Measurements from ENCODE around the gene SDF4.

SDF4 gene

GRCh38 chr1:1170215-1171091 lies 61.3 kb downstream of the SDF4 start:
- peaks cover 3% of the 10 kb centered on the region for H3K36me3 ChIP-seq (ENCODE audit: control insufficient read depth, insufficient read depth, low read length)
- H3K9me3 ChIP-seq (ENCODE audit: control insufficient read depth, low read length): no peaks in the 10 kb centered on the region
- no peaks in the 10 kb centered on the region for H3K27me3 ChIP-seq (ENCODE audit: control insufficient read depth, insufficient read depth, low read length)
- H3K9ac ChIP-seq (ENCODE audit: low read length): no peak overlapping the region
- H3K4me3 ChIP-seq (ENCODE audit: low read length): no peak overlapping the region
- peaks cover 50% of the 10 kb centered on the region for H3K4me1 ChIP-seq (ENCODE audit: control insufficient read depth, insufficient read depth, low read length)

GRCh38 chr1:1169429-1170214 lies 62.2 kb downstream of the SDF4 start:
- Histone ChIP-seq H3K4me3 (ENCODE audit: low read length) (no peak overlapping the region), H3K9ac (ENCODE audit: low read length) (no peak overlapping the region), H3K27me3 (ENCODE audit: control insufficient read depth, insufficient read depth, low read length) (no peaks in the 10 kb centered on the region), H3K36me3 (ENCODE audit: control insufficient read depth, insufficient read depth, low read length) (peaks cover 10% of the 10 kb centered on the region), H3K9me3 (ENCODE audit: control insufficient read depth, low read length) (no peaks in the 10 kb centered on the region), H3K4me1 (ENCODE audit: control insufficient read depth, insufficient read depth, low read length) (peaks cover 50% of the 10 kb centered on the region)

- no peaks in the 10 kb centered on the region for H3K9me3 ChIP-seq (ENCODE audit: control insufficient read depth, low read length)
- H3K4me1 ChIP-seq (ENCODE audit: control insufficient read depth, insufficient read depth, low read length): peaks cover 50% of the 10 kb centered on the region
- peaks cover 10% of the 10 kb centered on the region for H3K36me3 ChIP-seq (ENCODE audit: control insufficient read depth, insufficient read depth, low read length)
- H3K9ac ChIP-seq (ENCODE audit: low read length): no peak overlapping the region
- H3K4me3 ChIP-seq (ENCODE audit: low read length): no peak overlapping the region
- H3K27me3 ChIP-seq (ENCODE audit: control insufficient read depth, insufficient read depth, low read length): no peaks in the 10 kb centered on the region
Measured at GRCh38 chr1:1168451-1169411, 63.1 kb downstream of the SDF4 start.

GRCh38 chr1:1167841-1168450 lies 63.9 kb downstream of the SDF4 start:
- Histone ChIP-seq H3K36me3 (ENCODE audit: control insufficient read depth, insufficient read depth, low read length) (peaks cover 10% of the 10 kb centered on the region), H3K4me1 (ENCODE audit: control insufficient read depth, insufficient read depth, low read length) (peaks cover 50% of the 10 kb centered on the region), H3K4me3 (ENCODE audit: low read length) (no peak overlapping the region), H3K9me3 (ENCODE audit: control insufficient read depth, low read length) (no peaks in the 10 kb centered on the region), H3K27me3 (ENCODE audit: control insufficient read depth, insufficient read depth, low read length) (no peaks in the 10 kb centered on the region), H3K9ac (ENCODE audit: low read length) (peak overlapping the region; percentile 53)

- Histone ChIP-seq H3K9me3 (ENCODE audit: control insufficient read depth, low read length) (no peaks in the 10 kb centered on the region), H3K4me3 (ENCODE audit: low read length) (no peak overlapping the region), H3K9ac (ENCODE audit: low read length) (peak overlapping the region; percentile 53), H3K36me3 (ENCODE audit: control insufficient read depth, insufficient read depth, low read length) (peaks cover 10% of the 10 kb centered on the region), H3K27me3 (ENCODE audit: control insufficient read depth, insufficient read depth, low read length) (no peaks in the 10 kb centered on the region), H3K4me1 (ENCODE audit: control insufficient read depth, insufficient read depth, low read length) (peaks cover 50% of the 10 kb centered on the region)
Measured at GRCh38 chr1:1167398-1167821, 64.4 kb downstream of the SDF4 start.
